Measurements from ENCODE around the gene ANKS1B. TPM values are rescaled to one million over a fixed set of nuclear protein-coding genes. Genes with fewer than 3 reads are reported as not detected.

Gene ANKS1B
- total RNA-seq, 3 donors from 2014 or later = 0.05 to 0.56 (median 0.16) TPM

DNA sequence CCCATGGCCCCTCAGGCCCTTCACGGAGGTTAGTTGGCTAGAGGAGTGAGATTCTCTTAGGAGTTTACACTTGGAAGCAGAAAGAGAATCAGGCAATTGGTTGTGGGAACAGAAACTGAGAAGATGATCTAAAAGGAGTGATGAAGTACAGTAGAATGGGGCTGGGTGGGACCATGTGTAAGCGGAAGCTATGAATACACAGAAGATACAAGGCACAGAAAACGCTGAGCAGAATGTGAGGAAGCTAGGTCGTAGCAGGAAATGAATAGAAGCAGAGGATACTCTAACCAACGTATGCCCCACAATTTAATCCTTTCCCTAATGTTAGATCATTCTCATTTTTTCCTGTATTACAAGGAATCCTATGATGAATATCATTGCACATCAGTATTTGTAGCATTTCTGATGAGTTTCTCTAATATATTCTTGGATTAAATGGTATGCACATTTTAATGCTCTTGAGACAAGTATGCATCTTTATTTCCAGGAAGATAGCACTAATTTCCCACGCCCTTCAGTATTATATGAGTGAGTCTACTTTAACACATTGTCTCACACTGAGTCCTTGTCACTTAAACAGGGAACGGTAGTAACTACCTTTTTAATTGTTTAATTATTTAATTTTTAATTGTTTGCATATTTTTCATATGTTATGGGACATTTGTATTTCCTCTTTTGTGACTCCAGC is 1066.4 kb downstream of the ANKS1B start:
- peaks cover 5% of the 10 kb centered on the region for H3K27me3 Mint-ChIP-seq (ENCODE audit: low read depth)
- no peaks in the 10 kb centered on the region for H3K9me3 Mint-ChIP-seq
- H3K36me3 Mint-ChIP-seq (ENCODE audit: insufficient read depth) = no peaks in the 10 kb centered on the region
- no peaks in the 10 kb centered on the region for H3K4me1 Mint-ChIP-seq (ENCODE audit: low read depth)
- DNase-seq (no peak), ATAC-seq (no peak)
- H3K4me3 Mint-ChIP-seq = no peak overlapping the region

DNA sequence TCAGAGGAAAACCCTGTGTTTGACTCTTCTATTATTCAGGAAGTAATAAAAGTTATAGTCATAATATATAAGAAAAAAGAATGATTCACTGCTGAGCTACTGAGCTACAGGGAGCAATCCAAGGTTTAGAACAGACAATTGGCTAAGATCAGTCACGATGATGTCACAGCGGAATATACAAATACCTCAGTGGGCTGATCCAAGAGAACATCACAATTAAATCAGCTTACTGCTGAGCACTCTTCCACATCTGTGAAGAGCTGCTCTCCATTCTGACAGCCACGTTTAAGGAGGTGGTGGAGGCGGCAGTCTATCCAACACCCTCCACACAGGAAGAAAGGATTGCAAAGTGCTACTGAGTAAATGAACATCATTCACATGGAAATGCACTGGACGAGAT is 1068.6 kb downstream of the ANKS1B start:
- H3K4me3 Mint-ChIP-seq = no peak overlapping the region
- H3K4me1 Mint-ChIP-seq (ENCODE audit: low read depth) = no peaks in the 10 kb centered on the region
- H3K9me3 Mint-ChIP-seq = no peaks in the 10 kb centered on the region
- ATAC-seq (no peak), DNase-seq (no peak)
- peaks cover 2% of the 10 kb centered on the region for H3K27me3 Mint-ChIP-seq (ENCODE audit: low read depth)
- no peaks in the 10 kb centered on the region for H3K36me3 Mint-ChIP-seq (ENCODE audit: insufficient read depth)

DNA sequence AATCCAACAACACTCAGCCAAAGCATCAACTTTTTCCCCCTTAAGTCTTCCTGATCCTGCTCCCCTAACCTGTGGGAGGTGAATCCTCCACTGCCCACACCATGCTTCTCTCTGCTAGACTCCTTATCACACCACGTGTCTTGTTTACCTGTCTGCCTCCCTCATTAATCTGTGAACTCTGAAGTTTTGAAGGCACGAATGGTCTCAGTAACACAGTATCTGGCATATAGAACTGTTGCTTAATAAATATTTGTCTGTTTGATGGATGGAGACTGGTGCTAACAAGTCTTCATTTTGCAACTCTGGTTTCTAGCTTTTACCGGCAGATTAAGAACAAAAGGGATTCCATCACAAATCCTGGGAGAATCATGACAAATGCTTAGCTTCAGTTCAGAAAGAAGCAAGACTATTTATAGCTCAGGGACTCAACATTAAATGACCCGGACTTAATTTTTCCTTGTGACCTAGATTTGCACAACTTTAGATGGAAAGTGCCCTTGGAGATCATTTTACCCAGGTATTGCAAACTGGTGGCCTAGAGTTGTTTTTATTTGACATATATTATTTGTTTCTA is 1072.2 kb downstream of the ANKS1B start:
- DNase-seq (no peak), ATAC-seq (no peak)
- Mint-ChIP-seq H3K4me3 (no peak overlapping the region), H3K9me3 (no peaks in the 10 kb centered on the region), H3K36me3 (ENCODE audit: insufficient read depth) (no peaks in the 10 kb centered on the region), H3K4me1 (ENCODE audit: low read depth) (no peaks in the 10 kb centered on the region), H3K27me3 (ENCODE audit: low read depth) (no peaks in the 10 kb centered on the region)

DNA sequence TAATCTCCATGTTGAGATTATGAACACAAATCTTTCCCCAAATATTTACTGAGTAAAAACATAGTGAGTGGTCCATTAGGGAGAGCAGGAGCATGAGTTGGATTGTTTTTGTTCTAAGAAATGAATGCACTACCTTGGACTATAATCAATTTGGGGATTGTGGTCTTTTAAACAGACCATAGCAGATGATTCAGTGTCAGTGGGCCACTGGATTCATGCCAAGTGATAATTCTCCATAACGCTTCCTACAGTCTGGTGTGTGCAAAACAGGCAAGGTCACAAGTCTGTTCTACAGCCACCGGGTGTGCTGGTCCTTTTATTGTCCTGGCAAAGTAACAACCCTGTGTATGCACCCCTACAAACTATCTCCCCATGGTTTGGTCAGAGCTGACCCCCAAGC is 1073.3 kb downstream of the ANKS1B start:
- ATAC-seq = no peak
- Mint-ChIP-seq H3K36me3 (ENCODE audit: insufficient read depth) (no peaks in the 10 kb centered on the region), H3K27me3 (ENCODE audit: low read depth) (no peaks in the 10 kb centered on the region), H3K4me1 (ENCODE audit: low read depth) (no peaks in the 10 kb centered on the region), H3K4me3 (no peak overlapping the region), H3K9me3 (no peaks in the 10 kb centered on the region)
- DNase-seq = no peak

DNA sequence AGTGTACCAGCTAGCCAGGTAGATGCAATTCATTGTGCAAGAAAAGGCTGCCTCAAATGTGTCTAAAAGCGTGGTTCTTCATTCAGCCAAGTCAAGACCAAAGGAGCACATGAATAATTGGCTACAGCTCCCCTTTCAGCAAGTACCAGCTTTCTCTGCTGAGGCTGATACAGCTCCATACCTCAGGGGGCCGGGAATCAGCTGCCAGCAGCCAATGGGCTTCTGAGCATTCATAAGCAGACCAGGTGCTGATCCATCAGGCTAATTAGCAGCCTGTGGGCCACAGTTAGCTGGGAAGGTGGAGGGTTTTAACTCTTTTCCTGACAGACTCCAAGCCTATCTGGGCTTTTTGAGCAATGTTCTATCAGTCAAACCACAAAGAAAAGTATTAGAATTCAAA is 1075.0 kb downstream of the ANKS1B start:
- H3K9me3 Mint-ChIP-seq = no peaks in the 10 kb centered on the region
- no peaks in the 10 kb centered on the region for H3K36me3 Mint-ChIP-seq (ENCODE audit: insufficient read depth)
- no peak for DNase-seq
- no peaks in the 10 kb centered on the region for H3K4me1 Mint-ChIP-seq (ENCODE audit: low read depth)
- ATAC-seq = no peak
- peaks cover 5% of the 10 kb centered on the region for H3K27me3 Mint-ChIP-seq (ENCODE audit: low read depth)
- H3K4me3 Mint-ChIP-seq = no peak overlapping the region

DNA sequence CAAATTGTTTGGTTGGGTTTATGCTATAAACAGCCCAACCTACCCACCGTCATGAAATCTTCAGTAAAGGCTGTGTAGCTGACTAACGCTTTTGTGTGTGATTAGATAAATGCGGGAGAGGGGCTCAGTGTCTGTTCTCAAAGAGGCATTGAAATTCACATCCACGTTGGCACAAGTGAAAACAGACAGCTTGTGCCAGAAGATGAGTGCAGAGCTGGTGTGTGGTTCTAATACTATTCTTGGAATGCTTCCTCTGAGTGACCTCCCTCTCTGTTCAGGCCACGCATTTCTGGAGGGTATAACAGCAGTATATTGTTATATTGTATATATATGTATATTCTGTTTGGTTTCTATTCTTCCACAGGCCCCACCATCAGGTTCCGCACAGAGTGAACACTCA is 1075.9 kb downstream of the ANKS1B start:
- DNase-seq (no peak), ATAC-seq (no peak)
- Mint-ChIP-seq H3K27me3 (ENCODE audit: low read depth) (peaks cover 9% of the 10 kb centered on the region), H3K9me3 (no peaks in the 10 kb centered on the region), H3K36me3 (ENCODE audit: insufficient read depth) (no peaks in the 10 kb centered on the region), H3K4me3 (no peak overlapping the region), H3K4me1 (ENCODE audit: low read depth) (no peaks in the 10 kb centered on the region)

DNA sequence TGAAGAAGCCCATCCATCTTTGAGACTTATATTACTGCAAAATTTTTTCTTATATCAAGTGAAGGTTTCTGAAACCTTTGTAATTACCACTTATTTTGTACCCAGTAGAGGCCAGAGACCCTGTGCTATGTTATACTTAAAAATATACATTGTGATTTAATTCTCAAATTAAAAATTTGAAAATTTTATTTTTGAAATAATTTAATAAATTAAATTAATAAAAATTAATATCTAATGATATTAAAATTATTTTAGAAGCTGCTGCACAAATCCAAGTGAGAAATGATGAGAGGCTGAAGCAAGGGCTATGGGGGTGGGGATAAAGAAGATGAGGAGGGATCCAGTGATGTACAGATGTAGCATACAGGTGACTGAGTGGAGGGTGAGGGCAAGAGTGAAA is 1080.9 kb downstream of the ANKS1B start:
- no peaks in the 10 kb centered on the region for H3K9me3 Mint-ChIP-seq
- ATAC-seq (no peak), DNase-seq (no peak)
- peaks cover 11% of the 10 kb centered on the region for H3K27me3 Mint-ChIP-seq (ENCODE audit: low read depth)
- no peak overlapping the region for H3K4me3 Mint-ChIP-seq
- H3K4me1 Mint-ChIP-seq (ENCODE audit: low read depth) = no peaks in the 10 kb centered on the region
- no peaks in the 10 kb centered on the region for H3K36me3 Mint-ChIP-seq (ENCODE audit: insufficient read depth)

DNA sequence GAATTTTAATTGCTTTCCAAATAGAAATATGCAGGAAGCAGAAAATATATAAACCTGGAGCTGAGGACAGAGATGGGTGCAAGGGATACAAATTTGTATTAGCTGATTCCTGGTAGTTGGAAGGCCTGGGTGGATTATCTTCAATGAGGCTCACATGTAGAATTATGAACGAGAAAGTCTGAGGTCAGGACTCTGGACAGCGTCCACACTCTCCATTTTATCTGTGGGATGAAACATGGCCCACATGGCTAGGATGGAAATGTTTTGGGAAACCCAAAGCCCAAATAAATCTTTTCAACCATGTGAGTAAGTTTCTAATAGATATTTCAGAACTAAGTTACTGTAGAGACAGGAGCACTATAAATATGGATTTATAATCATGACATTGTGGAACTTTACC is 1083.5 kb downstream of the ANKS1B start:
- DNase-seq (no peak), ATAC-seq (no peak)
- Mint-ChIP-seq H3K36me3 (ENCODE audit: insufficient read depth) (no peaks in the 10 kb centered on the region), H3K4me3 (no peak overlapping the region), H3K27me3 (ENCODE audit: low read depth) (peaks cover 25% of the 10 kb centered on the region), H3K9me3 (no peaks in the 10 kb centered on the region), H3K4me1 (ENCODE audit: low read depth) (no peaks in the 10 kb centered on the region)

DNA sequence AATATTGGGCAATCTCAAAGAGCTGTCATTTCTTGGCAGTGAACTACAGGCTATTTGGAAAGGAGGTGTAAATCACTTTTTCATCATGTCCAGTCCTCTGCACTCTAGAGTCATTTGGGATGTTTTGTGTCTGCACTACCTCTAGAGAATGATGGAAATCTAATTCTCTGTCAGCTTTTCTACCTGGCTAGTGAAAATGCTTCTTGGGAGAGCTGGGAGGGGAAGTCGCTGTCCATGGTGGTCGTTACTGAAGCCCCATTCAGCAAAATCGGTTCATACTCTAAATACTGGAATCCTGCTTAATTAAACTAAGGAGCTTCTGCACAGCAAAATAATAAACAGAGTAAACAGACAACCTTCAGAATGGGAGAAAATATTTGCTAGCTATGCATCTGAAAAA is 1087.8 kb downstream of the ANKS1B start:
- ATAC-seq = no peak
- Mint-ChIP-seq H3K4me3 (no peak overlapping the region), H3K9me3 (no peaks in the 10 kb centered on the region), H3K36me3 (ENCODE audit: insufficient read depth) (no peaks in the 10 kb centered on the region), H3K4me1 (ENCODE audit: low read depth) (no peaks in the 10 kb centered on the region), H3K27me3 (ENCODE audit: low read depth) (peaks cover 44% of the 10 kb centered on the region)
- DNase-seq = no peak

DNA sequence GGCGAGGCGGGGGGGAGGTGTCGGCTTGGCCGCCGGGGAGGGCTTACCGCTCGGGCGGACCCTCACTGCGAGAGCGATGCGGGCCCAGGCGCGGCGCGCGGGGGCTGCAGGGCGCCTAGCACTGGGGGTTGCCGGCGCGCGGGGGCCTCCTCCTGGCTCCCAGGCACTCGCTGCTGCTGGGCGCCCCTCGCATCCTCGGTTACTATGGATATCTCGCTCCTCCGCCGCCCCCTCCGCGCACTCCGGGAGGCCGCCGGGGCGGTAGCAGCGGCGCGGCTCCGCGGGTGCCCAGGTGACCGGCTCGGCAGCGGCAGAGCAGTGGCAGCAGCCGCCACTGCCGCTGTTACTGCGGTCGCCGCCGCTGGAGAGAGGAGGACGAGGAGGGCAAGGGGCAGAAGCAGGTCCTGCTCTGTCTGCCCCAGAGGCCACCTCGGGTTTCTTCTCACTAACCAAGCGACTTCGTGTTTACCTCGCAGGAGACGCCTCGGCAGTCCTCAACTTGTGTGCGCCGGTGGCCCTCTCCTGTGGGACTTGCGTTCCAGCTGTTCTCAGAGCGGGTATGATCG is 1089.6 kb downstream of the ANKS1B start:
- Mint-ChIP-seq H3K4me3 (no peak overlapping the region), H3K36me3 (ENCODE audit: insufficient read depth) (no peaks in the 10 kb centered on the region), H3K4me1 (ENCODE audit: low read depth) (no peaks in the 10 kb centered on the region), H3K9me3 (no peaks in the 10 kb centered on the region), H3K27me3 (ENCODE audit: low read depth) (peaks cover 47% of the 10 kb centered on the region)
- no peak for ATAC-seq
- DNase-seq = no peak

DNA sequence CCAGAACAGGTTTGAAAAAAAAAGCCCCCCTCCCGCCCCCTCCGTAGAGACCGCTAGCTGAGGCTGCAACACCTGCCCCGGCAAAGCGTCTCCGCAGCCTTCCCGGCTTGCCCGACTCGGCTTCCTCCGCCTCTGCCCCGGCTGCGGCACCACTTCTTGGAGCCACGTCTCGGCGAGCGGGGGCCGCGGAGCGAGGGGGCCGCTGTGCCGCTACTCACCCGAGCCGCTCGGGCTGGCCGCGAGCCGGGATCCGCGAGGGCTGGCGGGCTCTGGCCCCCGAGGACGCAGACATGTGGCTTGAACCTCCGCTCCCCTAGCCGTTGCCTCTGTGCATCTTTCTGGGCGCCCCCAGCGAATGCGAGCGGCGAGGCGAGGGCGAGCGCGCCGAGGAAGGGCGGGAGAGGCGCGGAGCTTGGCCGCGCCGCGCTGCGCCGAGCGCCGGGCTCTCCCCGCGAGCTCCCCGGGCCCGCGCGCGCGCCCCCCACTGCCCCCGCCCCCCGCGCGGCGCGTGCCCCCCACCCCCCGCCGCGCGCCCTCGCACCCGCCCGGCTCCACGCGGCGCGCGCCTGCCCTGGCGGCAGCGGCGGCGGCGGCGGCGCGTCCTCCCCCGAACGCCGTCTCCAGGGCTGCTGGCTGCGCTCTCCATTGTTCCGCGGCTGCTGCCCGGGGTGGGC is 1090.2 kb downstream of the ANKS1B start:
- no peak overlapping the region for H3K4me3 Mint-ChIP-seq
- no peaks in the 10 kb centered on the region for H3K4me1 Mint-ChIP-seq (ENCODE audit: low read depth)
- no peaks in the 10 kb centered on the region for H3K9me3 Mint-ChIP-seq
- no peaks in the 10 kb centered on the region for H3K36me3 Mint-ChIP-seq (ENCODE audit: insufficient read depth)
- ATAC-seq (no peak), DNase-seq (no peak)
- peaks cover 51% of the 10 kb centered on the region for H3K27me3 Mint-ChIP-seq (ENCODE audit: low read depth)

DNA sequence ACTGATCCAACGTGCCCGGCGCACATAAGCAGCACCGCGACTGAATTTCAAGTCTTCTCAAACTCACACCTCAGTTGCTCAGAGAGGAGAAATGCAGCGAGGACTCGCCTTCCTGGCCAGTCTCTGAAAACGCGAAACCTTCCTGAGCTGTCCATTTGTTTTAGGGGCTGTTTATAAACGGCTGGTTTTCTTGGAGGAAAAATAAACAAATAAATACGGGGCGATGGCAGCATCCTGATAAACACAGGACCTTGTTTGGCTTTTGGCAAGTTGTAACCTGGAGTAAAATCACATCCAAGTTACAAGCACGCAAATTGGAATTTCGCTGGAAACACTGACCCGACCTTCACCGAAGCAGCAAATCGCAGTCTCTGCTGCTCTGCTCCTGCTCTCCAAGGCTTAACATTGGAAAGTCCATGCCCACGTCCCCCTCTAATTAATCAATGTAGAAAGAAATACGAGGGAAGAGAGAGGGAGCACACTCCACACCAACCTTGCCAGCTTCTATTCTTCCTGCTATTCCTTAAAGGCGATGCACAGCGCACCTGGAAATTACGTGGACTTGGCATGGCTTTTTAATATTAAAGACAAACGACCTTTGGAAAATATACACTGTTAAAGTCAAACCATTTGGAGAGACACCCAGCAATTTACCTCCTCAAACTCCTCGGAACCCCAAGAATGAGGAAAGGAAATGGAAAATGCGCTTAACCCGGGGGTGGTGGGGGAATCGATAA is 1090.9 kb downstream of the ANKS1B start:
- no peak overlapping the region for H3K4me3 Mint-ChIP-seq
- H3K9me3 Mint-ChIP-seq = no peaks in the 10 kb centered on the region
- no peaks in the 10 kb centered on the region for H3K36me3 Mint-ChIP-seq (ENCODE audit: insufficient read depth)
- DNase-seq (no peak), ATAC-seq (no peak)
- H3K27me3 Mint-ChIP-seq (ENCODE audit: low read depth) = peaks cover 50% of the 10 kb centered on the region
- H3K4me1 Mint-ChIP-seq (ENCODE audit: low read depth) = no peaks in the 10 kb centered on the region

DNA sequence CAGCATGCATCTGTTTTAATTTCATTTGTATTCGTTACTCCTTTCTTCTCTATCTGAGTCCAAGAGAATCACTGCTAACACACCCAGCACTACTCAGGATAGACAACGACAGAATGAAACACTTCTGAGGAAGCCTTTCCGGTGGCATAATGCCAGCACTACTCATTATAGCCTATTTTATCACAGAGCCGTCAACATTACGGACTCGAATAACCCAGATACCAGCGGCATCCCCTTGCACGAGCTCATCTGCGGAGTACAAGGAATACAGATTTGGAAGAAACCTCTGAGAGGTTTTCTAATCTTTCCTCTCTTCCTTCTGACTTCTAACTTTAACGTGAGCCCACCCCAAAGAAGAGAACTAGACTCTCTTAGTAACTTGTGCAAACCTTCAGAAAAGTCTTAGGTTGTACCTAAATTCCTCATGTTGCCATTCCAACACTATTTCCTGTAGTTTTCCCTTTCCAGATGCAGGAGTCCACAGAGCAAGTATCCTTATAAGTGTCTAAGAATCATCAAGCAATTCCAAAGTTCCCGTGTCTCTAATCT is 1091.5 kb downstream of the ANKS1B start:
- H3K27me3 Mint-ChIP-seq (ENCODE audit: low read depth) = peaks cover 55% of the 10 kb centered on the region

DNA sequence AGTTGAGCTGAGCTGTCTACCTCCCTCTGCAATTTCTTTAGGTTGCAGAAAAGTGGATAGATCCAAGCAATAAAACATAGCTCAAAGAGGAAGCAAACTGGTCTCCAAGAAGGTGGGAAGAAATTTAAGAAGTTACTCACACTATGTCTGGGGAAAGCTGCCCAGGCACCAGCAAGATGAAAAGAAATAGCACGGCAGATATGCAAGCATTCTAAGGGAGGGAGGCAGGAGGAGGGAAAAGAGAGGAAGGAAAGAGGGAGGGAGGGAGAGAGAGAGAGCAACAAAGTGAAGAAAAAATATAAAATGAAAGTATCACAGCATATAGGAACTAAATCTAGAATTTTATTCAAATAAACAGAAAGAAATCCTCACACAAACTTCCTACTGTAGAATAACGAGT is 1099.0 kb downstream of the ANKS1B start:
- DNase-seq (no peak), ATAC-seq (no peak)
- Mint-ChIP-seq H3K9me3 (no peaks in the 10 kb centered on the region), H3K36me3 (ENCODE audit: insufficient read depth) (no peaks in the 10 kb centered on the region), H3K27me3 (ENCODE audit: low read depth) (peaks cover 11% of the 10 kb centered on the region), H3K4me1 (ENCODE audit: low read depth) (no peaks in the 10 kb centered on the region), H3K4me3 (no peak overlapping the region)

More for the DNA sequence above, 1091.5 kb downstream of the ANKS1B start:
- Mint-ChIP-seq H3K4me1 (ENCODE audit: low read depth) (no peaks in the 10 kb centered on the region), H3K36me3 (ENCODE audit: insufficient read depth) (no peaks in the 10 kb centered on the region), H3K9me3 (no peaks in the 10 kb centered on the region), H3K4me3 (no peak overlapping the region)
- DNase-seq = no peak
- no peak for ATAC-seq
